Measurements from ENCODE around the gene BRCA2.
"Not testable (repeated sequence)": the region's sequence is repeated elsewhere in the genome, so short reads cannot be mapped to it uniquely, and the experiment has no call there.

BRCA2 gene

DNA sequence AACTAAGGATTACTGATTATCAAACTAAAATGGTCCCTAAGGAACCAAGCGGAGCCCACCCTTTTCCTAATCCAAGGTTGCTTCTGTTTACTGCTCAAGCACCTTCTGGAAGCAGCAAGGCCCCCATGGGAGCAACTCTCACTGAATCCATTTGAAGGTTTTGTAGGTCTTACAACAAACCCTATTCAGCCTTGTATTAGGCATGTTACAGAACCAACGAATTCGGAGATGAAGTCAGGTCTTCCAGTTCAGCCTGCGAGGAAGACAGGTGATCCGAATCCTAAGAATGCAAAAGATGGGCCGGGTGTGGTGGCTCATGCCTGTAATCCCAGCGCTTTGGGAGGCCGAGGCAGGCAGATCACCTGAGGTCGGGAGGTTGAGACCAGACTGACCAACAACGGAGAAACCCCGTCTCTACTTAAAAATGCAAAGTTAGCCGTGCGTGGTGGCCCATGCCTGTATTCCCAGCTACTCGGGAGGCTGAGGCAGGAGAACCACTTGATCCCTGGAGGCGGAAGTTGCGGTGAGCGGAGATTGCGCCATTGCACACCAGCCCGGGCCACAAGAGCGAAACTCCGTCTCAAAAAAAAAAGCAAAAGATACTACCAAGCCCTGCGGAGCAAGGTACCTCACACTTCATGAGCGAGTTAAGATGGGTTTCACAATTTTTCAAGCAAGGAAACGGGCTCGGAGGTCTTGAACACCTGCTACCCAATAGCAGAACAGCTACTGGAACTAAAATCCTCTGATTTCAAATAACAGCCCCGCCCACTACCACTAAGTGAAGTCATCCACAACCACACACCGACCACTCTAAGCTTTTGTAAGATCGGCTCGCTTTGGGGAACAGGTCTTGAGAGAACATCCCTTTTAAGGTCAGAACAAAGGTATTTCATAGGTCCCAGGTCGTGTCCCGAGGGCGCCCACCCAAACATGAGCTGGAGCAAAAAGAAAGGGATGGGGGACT lies 754 bp upstream of the BRCA2 start:
- peak; percentile 67 for DNase-seq

- no peak for DNase-seq
These were observed 676 bp downstream of the BRCA2 start for GRCh38 chr13:32316028-32316339.

- peak; percentile 45 for DNase-seq
These were observed 1.2 kb downstream of the BRCA2 start for GRCh38 chr13:32316501-32316900.

GRCh38 chr13:32317716-32318465 lies 2.6 kb downstream of the BRCA2 start:
- DNase-seq: no peak

DNA sequence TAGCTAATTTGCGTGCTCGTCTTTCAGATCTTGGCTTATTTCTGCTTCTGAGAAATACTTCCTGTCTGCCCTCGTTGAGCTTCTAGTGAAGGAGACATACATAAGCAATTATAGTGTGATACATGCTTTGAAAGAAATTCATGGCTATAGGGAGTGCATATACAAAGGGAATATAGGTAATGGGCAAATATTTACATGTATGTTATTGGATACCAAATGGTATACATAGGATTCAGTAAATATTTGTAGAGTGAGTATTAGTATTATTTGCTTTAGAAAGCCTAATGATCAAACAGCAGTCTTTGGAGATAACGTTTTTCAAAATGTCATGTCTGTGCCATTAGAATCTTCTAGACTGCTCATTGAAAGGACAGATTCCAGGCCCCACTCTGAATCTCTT lies 5.2 kb downstream of the BRCA2 start:
- DNase-seq: no peak

- DNase-seq: no peak
These were observed 8.6 kb downstream of the BRCA2 start for GRCh38 chr13:32323912-32324311.

GRCh38 chr13:32330441-32330840 lies 15.1 kb downstream of the BRCA2 start:
- no peak for DNase-seq

GRCh38 chr13:32334671-32335070 lies 19.4 kb downstream of the BRCA2 start:
- no peak for DNase-seq

GRCh38 chr13:32340914-32341313 lies 25.6 kb downstream of the BRCA2 start:
- peak; percentile 22 for DNase-seq

DNA sequence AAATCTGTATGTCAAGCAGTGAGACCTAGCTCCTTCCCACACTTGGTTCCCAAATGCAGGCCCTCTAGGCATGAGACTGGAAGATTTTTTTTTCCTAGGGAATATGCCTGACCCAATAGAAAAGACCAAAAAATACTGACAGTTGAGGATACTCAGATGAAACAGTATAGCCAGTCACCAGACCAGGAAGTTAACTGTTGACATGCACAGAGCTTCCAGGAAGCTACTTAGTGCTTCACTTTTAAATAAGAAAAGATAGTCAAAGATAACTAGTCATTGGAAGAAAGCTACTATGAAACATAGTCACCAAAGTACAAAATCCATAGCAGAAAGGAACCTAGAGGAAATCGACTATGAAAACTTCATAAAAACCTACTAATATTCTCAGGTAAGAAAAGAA lies 32.3 kb downstream of the BRCA2 start:
- DNase-seq: no peak

DNA sequence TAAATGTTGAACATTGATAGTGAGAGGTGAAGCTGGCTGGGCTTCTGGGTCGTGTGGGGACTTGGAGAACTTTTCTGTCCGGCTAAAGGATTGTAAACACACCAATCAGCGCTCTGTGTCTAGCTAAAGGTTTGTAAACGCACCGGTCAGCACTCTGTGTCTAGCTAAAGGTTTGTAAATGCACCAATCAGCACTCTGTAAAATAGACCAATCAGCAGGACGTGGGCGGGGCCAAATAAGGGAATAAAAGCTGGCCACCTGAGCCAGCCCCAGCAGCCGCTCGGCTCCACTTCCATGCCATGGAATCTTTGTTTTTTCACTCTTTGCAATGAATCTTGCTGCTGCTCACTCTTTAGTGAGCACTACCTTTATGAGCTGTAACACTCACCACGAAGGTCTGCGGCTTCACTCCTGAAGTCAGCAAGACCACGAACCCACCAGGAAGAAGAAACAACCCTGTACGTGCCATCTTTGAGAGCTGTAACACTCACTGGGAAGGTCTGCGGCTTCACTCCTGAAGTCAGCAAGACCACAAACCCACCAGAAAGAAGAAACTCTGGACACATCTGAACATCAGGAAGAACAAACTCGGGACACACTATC lies 35.6 kb downstream of the BRCA2 start:
- not testable (repeated sequence) for DNase-seq

GRCh38 chr13:32354040-32354439 lies 38.7 kb downstream of the BRCA2 start:
- DNase-seq: no peak

- DNase-seq: not testable (repeated sequence)
These were observed 40.6 kb downstream of the BRCA2 start for GRCh38 chr13:32355935-32356334.

DNA sequence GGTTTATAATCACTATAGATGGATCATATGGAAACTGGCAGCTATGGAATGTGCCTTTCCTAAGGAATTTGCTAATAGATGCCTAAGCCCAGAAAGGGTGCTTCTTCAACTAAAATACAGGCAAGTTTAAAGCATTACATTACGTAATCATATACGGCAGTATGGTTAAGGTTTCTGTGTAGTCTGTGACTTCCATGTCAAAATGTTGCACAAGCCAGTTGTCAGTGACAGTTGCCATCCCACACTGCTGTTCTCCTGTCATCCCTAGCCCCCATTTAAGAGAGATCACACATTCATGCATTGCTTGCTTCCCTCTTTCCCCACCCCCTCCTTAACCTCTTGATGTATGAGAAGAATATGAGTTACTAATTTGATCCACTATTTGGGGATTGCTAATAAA lies 47.3 kb downstream of the BRCA2 start:
- DNase-seq: no peak

GRCh38 chr13:32370805-32371204 lies 55.5 kb downstream of the BRCA2 start:
- DNase-seq: no peak

DNA sequence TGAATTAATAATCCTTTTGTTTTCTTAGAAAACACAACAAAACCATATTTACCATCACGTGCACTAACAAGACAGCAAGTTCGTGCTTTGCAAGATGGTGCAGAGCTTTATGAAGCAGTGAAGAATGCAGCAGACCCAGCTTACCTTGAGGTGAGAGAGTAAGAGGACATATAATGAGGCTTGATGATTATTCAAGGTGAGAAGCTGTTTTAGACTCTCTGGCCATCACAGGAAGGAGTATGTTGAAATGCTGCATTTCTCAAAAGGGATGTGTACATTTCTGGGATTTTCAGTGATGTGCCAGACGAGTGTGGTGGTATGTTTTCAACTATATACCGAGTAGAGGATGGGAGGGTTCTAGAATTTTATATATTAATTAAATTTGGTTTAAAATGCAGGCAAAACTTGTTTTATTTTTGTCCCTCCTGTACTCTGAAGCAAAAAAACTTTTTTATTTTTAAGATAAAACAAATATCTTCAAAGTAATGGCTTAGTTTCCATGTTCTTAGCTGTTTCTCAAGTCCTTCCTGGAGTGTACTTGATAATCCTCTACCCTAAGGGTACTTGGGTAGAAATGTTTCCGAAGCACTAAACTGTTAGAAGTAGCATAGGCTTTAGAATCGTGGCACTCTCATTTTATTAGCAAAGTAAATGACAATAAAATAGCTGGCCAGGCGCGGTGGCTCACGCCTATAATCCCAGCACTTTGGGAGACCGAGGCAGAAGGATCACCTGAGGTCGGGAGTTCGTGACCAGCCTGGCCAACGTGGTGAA lies 61.5 kb downstream of the BRCA2 start:
- DNase-seq: no peak

DNA sequence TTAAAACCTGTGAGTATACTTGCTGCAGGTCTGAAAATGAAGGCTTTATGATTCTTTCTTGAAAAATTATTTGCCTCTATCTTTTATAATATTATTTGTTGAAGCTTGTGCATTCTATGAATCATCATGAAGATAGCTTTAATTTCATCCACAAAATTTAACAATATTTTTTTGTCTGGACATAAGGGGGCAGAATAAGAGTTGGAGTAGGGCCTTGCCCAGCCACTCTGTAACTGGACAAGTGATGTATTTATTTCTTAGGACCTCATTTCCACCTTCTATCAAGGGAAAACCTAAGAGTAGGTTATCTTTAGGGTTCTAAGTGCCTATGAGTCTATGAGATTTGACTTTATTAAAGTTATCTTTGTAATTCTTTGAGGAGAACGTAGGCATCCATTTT lies 62.7 kb downstream of the BRCA2 start:
- no peak for DNase-seq

DNA sequence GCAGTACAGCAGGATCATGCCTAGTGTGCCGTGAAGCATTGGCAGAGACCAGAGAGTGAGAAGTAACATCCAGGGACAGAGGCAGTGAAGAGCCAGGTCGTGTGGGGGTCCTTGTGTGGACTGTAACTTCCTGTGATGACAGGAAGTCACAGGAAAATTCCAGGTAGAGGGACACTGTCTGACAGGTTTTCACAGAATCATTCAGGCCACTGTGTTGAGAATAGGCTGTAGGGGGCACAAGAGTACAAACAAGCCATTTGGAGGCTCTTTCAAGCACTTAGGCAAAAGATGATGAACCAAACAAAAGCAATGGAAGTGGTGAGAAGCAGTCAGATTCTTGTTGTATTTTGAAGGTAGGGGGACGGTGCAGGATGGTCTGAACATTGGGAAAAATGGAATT lies 66.2 kb downstream of the BRCA2 start:
- peak; percentile 59 for DNase-seq

DNA sequence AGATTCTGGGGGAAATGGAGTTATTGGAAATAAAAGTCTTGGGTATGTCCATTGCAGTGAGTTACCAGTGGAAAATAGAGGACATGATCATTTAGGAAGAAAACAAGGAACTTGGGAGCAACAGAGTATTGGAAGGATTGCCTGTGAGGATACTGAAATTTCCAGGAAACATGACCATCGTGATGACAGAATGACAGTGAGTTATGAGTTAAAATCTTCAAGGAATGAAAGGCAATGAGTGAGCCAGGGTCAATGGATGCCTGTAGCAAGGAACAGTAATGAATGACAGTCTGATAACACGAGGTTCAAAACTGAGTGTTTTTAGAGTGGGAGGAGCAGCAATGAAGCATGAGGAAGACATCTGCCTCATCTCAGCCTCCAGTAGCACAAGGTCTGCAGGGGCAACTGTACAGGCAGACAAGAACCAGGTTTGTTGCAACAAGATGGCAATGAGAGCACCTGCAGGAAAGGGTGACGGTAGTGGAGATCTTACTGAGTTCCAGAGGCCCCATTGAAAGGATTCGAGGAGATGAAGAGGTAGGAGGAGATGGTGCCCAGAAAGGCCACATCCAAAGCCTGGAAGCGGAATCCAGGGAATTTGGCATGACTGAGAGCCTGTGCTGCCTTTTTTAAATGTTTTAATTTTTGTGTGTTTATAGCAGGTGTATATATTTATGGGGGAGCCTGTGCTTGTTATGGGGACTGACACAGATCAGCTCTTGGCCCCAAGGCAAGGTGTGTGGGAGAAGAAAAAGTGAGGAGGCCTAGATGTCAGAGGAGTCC lies 68.7 kb downstream of the BRCA2 start:
- no peak for DNase-seq

DNA sequence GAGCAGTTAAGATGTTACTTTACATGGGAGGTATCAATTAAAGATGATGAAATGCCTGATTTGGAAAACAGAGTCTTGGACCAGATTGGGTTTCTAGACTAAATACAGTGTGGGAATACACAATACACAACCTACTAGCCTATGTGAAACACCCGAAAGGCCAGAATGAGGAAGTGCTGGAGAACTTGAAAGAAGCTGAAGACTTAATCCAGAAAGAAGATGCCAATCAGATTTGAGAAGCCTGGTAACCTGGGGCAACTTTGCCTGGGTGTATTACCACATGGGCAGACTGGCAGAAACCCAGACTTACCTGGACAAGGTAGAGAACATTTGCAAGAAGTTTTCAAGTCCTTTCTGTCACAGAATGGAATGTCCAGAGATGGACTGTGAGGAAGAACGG lies 69.4 kb downstream of the BRCA2 start:
- no peak for DNase-seq

DNA sequence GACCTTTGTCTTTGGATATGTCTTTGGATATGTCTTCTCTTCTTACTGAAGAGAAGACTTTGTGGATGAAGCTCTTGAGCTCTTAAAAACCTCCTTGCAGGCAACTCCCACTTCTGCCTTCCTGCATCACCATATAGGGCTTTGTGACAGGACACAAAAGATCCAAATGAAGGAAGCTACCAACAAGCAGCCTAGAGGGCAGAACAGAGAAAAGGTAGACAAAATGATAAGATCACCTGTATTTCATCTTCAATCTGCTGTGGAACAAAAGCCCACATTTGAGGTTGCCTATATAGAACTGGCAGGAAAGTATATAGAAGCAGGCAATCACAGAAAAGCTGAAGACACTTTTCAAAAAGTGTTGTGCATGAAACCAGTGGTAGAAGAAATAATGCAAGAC lies 70.1 kb downstream of the BRCA2 start:
- DNase-seq: no peak

DNA sequence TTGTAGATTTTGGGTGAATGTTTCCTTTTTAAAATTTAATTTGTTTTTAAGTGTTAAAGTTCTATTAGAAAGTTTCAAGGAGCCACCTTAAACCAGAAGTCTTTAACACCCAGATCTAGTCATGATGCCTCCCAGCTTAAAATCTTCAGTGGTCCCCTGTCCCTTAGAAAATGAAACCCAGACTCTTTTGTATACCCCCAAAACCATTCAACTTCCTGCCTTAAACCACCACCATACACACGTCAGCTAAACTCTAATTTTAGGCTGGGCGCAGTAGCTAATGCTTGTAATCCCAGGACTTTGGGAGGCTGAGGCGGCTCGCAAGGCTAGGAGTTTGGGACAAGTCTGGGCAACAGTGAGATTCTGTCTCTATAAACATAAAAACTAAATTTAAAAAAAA lies 74.7 kb downstream of the BRCA2 start:
- DNase-seq: no peak
